Measurements from ENCODE around the gene MEIS1.

DNA sequence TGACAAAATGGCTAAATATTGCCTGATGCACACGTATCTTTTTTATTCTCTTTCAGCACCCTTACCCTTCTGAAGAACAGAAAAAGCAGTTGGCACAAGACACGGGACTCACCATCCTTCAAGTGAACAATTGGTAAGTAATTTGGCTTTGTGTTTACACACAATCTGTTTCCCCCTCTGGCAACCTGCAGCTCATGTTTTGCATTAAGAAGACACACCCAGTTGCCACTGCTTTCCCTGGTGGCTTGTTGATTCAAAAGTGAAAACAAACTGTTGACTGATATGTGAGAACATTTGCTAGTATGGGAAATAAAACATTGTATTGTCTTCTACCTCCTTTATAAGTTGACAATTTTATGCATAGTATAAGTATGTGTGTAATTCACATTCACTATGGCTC is 113.0 kb downstream of the MEIS1 start:
- TF ChIP-seq POLR2A (IDR thresholded peaks at IDR 0.05) = no peak
- TF ChIP-seq, protein P1, sequence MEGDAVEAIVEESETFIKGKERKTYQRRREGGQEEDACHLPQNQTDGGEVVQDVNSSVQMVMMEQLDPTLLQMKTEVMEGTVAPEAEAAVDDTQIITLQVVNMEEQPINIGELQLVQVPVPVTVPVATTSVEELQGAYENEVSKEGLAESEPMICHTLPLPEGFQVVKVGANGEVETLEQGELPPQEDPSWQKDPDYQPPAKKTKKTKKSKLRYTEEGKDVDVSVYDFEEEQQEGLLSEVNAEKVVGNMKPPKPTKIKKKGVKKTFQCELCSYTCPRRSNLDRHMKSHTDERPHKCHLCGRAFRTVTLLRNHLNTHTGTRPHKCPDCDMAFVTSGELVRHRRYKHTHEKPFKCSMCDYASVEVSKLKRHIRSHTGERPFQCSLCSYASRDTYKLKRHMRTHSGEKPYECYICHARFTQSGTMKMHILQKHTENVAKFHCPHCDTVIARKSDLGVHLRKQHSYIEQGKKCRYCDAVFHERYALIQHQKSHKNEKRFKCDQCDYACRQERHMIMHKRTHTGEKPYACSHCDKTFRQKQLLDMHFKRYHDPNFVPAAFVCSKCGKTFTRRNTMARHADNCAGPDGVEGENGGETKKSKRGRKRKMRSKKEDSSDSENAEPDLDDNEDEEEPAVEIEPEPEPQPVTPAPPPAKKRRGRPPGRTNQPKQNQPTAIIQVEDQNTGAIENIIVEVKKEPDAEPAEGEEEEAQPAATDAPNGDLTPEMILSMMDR (IDR thresholded peaks at IDR 0.05) = no peak
- no peak for TF ChIP-seq POLR2AphosphoS5 (IDR thresholded peaks at IDR 0.05)

Data from gastroesophageal sphincter (tissue), 3 donors.